ENCODE results near the gene PHLDA1. TPM values are rescaled to one million over a fixed set of nuclear protein-coding genes. Genes with fewer than 3 reads are reported as not detected.
"Not testable (repeated sequence)": the region's sequence is repeated elsewhere in the genome, so short reads cannot be mapped to it uniquely, and the experiment has no call there.

The PHLDA1 gene
- total and polyA plus RNA-seq, 9 donors: 3.8 to 37.7 (median 13.1) TPM

GRCh38 chr12:75994069-75994740 lies 37.4 kb downstream of the PHLDA1 start:
- no peak for DNase-seq
- intact Hi-C loops (cut with DNase I): no loop called here
- TF ChIP-seq, protein P1, sequence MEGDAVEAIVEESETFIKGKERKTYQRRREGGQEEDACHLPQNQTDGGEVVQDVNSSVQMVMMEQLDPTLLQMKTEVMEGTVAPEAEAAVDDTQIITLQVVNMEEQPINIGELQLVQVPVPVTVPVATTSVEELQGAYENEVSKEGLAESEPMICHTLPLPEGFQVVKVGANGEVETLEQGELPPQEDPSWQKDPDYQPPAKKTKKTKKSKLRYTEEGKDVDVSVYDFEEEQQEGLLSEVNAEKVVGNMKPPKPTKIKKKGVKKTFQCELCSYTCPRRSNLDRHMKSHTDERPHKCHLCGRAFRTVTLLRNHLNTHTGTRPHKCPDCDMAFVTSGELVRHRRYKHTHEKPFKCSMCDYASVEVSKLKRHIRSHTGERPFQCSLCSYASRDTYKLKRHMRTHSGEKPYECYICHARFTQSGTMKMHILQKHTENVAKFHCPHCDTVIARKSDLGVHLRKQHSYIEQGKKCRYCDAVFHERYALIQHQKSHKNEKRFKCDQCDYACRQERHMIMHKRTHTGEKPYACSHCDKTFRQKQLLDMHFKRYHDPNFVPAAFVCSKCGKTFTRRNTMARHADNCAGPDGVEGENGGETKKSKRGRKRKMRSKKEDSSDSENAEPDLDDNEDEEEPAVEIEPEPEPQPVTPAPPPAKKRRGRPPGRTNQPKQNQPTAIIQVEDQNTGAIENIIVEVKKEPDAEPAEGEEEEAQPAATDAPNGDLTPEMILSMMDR (IDR thresholded peaks at IDR 0.05): no peak
- TF ChIP-seq POLR2A (IDR thresholded peaks at IDR 0.05): no peak
- H3K4me1 ChIP-seq (ENCODE audit: insufficient read depth): no peaks in the 10 kb centered on the region
- H3K36me3 ChIP-seq: no peaks in the 10 kb centered on the region
- H3K27me3 ChIP-seq: no peaks in the 10 kb centered on the region
- WGBS, 3 donors: 68 to 95% (median 94%) methylated on average over 4 of the region's 4 CpGs
- H3K9me3 ChIP-seq: no peaks in the 10 kb centered on the region
- H3K4me3 ChIP-seq: no peak overlapping the region
- no peak overlapping the region for H3K27ac ChIP-seq

DNA sequence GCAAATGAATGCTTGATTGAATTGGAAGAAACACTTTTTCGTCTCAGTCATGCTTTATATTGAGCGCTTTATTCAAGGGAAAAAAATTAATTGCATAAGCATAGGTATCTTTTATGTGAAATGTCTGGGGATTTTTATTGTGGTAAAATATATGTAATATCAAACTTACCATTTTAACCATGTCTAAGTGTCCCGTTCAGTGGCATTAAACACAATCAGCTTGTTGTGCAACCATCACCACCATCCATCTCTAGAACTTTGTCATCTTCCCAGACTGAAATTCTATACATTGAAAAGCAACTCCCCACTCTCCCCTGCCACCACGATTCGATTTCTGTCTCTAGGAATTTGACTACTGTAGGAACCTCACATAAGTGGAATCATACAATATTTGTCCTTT lies 39.8 kb downstream of the PHLDA1 start:
- DNase-seq: no peak
- Histone ChIP-seq H3K9me3 (no peaks in the 10 kb centered on the region), H3K27ac (no peak overlapping the region), H3K27me3 (no peaks in the 10 kb centered on the region), H3K36me3 (no peaks in the 10 kb centered on the region), H3K4me3 (no peak overlapping the region), H3K4me1 (ENCODE audit: insufficient read depth) (no peaks in the 10 kb centered on the region)
- intact Hi-C loops (cut with DNase I): no loop called here
- WGBS, 3 donors: 70 to 74% (median 73%) methylated on average over 5 of the region's 5 CpGs
- TF ChIP-seq, protein P1 (IDR thresholded peaks at IDR 0.05): no peak
- TF ChIP-seq POLR2A (IDR thresholded peaks at IDR 0.05) (no peak), EP300 (IDR thresholded peaks at IDR 0.05) (no peak)

DNA sequence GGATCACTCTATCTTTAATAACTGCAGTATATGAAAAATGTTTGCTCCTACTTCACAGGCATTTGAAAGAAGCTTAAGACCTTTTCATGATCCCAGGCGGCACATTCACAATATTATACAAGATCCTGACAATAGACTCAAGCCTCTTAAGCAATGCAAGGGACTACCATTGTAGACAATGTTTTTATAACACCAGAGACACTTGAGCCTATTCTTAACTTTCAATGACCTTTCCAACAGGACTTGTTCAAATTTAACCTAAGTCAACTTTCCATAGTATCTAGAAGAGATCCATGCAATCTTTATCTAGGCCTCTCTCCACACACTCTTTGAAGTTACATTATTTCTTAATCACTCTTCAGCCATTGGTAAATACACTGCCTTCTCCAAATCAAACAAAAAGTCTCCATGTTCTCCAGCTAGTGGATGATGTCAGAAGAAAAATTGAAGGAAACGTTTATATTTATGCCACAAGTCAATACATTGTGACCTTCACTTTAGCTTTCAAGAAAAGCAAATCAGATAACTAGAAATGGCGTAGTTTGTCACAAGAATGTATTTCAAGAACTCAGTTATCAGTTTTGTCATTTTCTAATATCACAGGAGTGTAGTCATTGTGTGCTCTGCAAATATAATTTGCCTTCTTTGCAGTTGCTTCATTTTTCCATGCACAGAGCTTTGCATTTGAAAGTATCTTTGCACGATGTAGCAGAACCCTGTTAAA lies 41.2 kb downstream of the PHLDA1 start:
- intact Hi-C loops (cut with DNase I): no loop called here
- WGBS, 3 donors: 74 to 81% (median 81%) methylated on average over 4 of the region's 4 CpGs
- TF ChIP-seq POLR2A (IDR thresholded peaks at IDR 0.05): no peak
- TF ChIP-seq EP300 (IDR thresholded peaks at IDR 0.05): no peak
- TF ChIP-seq, protein P1 (IDR thresholded peaks at IDR 0.05): no peak

GRCh38 chr12:75987709-75988108 lies 43.9 kb downstream of the PHLDA1 start:
- 97 to 100% (median 99%) methylated on average over 1 of the region's 1 CpG for WGBS, 3 donors
- H3K4me1 ChIP-seq (ENCODE audit: insufficient read depth); DNase-seq; H3K27me3 ChIP-seq; intact Hi-C loops (cut with DNase I); H3K4me3 ChIP-seq; H3K36me3 ChIP-seq; H3K27ac ChIP-seq; H3K9me3 ChIP-seq: not testable (repeated sequence)

More for the DNA sequence above, 41.2 kb downstream of the PHLDA1 start:
- Histone ChIP-seq H3K4me1 (ENCODE audit: insufficient read depth) (no peaks in the 10 kb centered on the region), H3K4me3 (no peak overlapping the region), H3K9me3 (no peaks in the 10 kb centered on the region), H3K27ac (no peak overlapping the region), H3K27me3 (no peaks in the 10 kb centered on the region), H3K36me3 (no peaks in the 10 kb centered on the region)
- DNase-seq: no peak
